ENCODE results near the gene DNASE1L1. TPM values are rescaled to one million over a fixed set of nuclear protein-coding genes. Genes with fewer than 3 reads are reported as not detected.

The DNASE1L1 gene
- total RNA-seq, 1 donor from 2014 or later, result 9.3 TPM

GRCh38 chrX:154362085-154362742, 46.8 kb downstream of the DNASE1L1 start:
- no peak for DNase-seq (ENCODE audit: low read depth, low spot score)
- Mint-ChIP-seq H3K4me3 (no peak overlapping the region), H3K9me3 (no peaks in the 10 kb centered on the region), H3K27me3 (ENCODE audit: low read depth) (peaks cover 5% of the 10 kb centered on the region), H3K4me1 (no peaks in the 10 kb centered on the region), H3K27ac (ENCODE audit: unreplicated experiment) (no peak overlapping the region), H3K36me3 (ENCODE audit: low read depth) (peaks cover 8% of the 10 kb centered on the region)
- TF ChIP-seq CTCF (conservative IDR thresholded peaks at IDR 0.05), result no peak

GRCh38 chrX:154360155-154360713, 48.8 kb downstream of the DNASE1L1 start:
- no peaks in the 10 kb centered on the region for H3K9me3 Mint-ChIP-seq

GRCh38 chrX:154359362-154360154, 49.5 kb downstream of the DNASE1L1 start:
- Mint-ChIP-seq H3K27me3 (ENCODE audit: low read depth) (peaks cover 5% of the 10 kb centered on the region), H3K9me3 (no peaks in the 10 kb centered on the region), H3K27ac (ENCODE audit: unreplicated experiment) (no peak overlapping the region), H3K4me3 (no peak overlapping the region), H3K4me1 (no peaks in the 10 kb centered on the region), H3K36me3 (ENCODE audit: low read depth) (peaks cover 8% of the 10 kb centered on the region)
- DNase-seq (ENCODE audit: low read depth, low spot score), result no peak
- no peak for TF ChIP-seq CTCF (conservative IDR thresholded peaks at IDR 0.05)

More at GRCh38 chrX:154360155-154360713, 48.8 kb downstream of the DNASE1L1 start:
- H3K4me3 Mint-ChIP-seq, result no peak overlapping the region
- H3K27ac Mint-ChIP-seq (ENCODE audit: unreplicated experiment), result no peak overlapping the region
- no peak for TF ChIP-seq CTCF (conservative IDR thresholded peaks at IDR 0.05)
- no peaks in the 10 kb centered on the region for H3K4me1 Mint-ChIP-seq
- DNase-seq (ENCODE audit: low read depth, low spot score), result no peak
- H3K27me3 Mint-ChIP-seq (ENCODE audit: low read depth), result peaks cover 5% of the 10 kb centered on the region
- H3K36me3 Mint-ChIP-seq (ENCODE audit: low read depth), result peaks cover 8% of the 10 kb centered on the region

GRCh38 chrX:154358829-154359228, 50.2 kb downstream of the DNASE1L1 start:
- DNase-seq (ENCODE audit: low read depth, low spot score), result no peak
- Mint-ChIP-seq H3K9me3 (no peaks in the 10 kb centered on the region), H3K4me3 (peak overlapping the region; percentile 47), H3K4me1 (no peaks in the 10 kb centered on the region), H3K36me3 (ENCODE audit: low read depth) (peaks cover 8% of the 10 kb centered on the region), H3K27me3 (ENCODE audit: low read depth) (peaks cover 5% of the 10 kb centered on the region), H3K27ac (ENCODE audit: unreplicated experiment) (no peak overlapping the region)
- no peak for TF ChIP-seq CTCF (conservative IDR thresholded peaks at IDR 0.05)

- Mint-ChIP-seq H3K36me3 (ENCODE audit: low read depth) (peaks cover 6% of the 10 kb centered on the region), H3K9me3 (no peaks in the 10 kb centered on the region), H3K4me1 (no peaks in the 10 kb centered on the region)
Observed at GRCh38 chrX:154358011-154358410, 51.0 kb downstream of the DNASE1L1 start.

More at GRCh38 chrX:154358011-154358410, 51.0 kb downstream of the DNASE1L1 start:
- H3K27ac Mint-ChIP-seq (ENCODE audit: unreplicated experiment), result no peak overlapping the region
- TF ChIP-seq CTCF (conservative IDR thresholded peaks at IDR 0.05), result no peak
- H3K4me3 Mint-ChIP-seq, result peak overlapping the region; percentile 59
- H3K27me3 Mint-ChIP-seq (ENCODE audit: low read depth), result peaks cover 2% of the 10 kb centered on the region
- DNase-seq (ENCODE audit: low read depth, low spot score), result no peak

Measured in neural crest cell (in vitro differentiated cells).